ENCODE measurements around the gene ARHGAP1.

Gene ARHGAP1

GRCh38 chr11:46692450-46692849, 8.0 kb downstream of the ARHGAP1 start:
- TF ChIP-seq CTCF (IDR thresholded peaks at IDR 0.05), result no peak
- TF ChIP-seq ZFX (IDR thresholded peaks at IDR 0.05; ENCODE audit: borderline replicate concordance), result no peak
- H3K27ac ChIP-seq, result no peak overlapping the region

- peak overlapping the region; percentile 29; the same call in 1 of the 2 replicates for H3K27ac ChIP-seq
- no peak for TF ChIP-seq CTCF (IDR thresholded peaks at IDR 0.05)
- no peak for TF ChIP-seq ZFX (IDR thresholded peaks at IDR 0.05; ENCODE audit: borderline replicate concordance)
These were observed 9.7 kb downstream of the ARHGAP1 start for GRCh38 chr11:46690702-46691101.

GRCh38 chr11:46686886-46687795, 13.3 kb downstream of the ARHGAP1 start:
- no peak overlapping the region for H3K27ac ChIP-seq

GRCh38 chr11:46684367-46684766, 16.1 kb downstream of the ARHGAP1 start:
- TF ChIP-seq CTCF (IDR thresholded peaks at IDR 0.05), result no peak
- TF ChIP-seq ZFX (IDR thresholded peaks at IDR 0.05; ENCODE audit: borderline replicate concordance), result no peak
- no peak overlapping the region for H3K27ac ChIP-seq

More at GRCh38 chr11:46686886-46687795, 13.3 kb downstream of the ARHGAP1 start:
- TF ChIP-seq CTCF (IDR thresholded peaks at IDR 0.05) (no peak), ZFX (IDR thresholded peaks at IDR 0.05; ENCODE audit: borderline replicate concordance) (no peak)

- H3K27ac ChIP-seq, result no peak overlapping the region
- TF ChIP-seq ZFX (IDR thresholded peaks at IDR 0.05; ENCODE audit: borderline replicate concordance), result no peak
- no peak for TF ChIP-seq CTCF (IDR thresholded peaks at IDR 0.05)
These were observed 17.4 kb downstream of the ARHGAP1 start for GRCh38 chr11:46682773-46683752.

GRCh38 chr11:46681814-46682213, 18.6 kb downstream of the ARHGAP1 start:
- H3K27ac ChIP-seq, result no peak overlapping the region
- TF ChIP-seq ZFX (IDR thresholded peaks at IDR 0.05; ENCODE audit: borderline replicate concordance), result no peak
- TF ChIP-seq CTCF (IDR thresholded peaks at IDR 0.05), result no peak
